Neural cell (in vitro differentiated cells): ENCODE data around the gene RAB7B. TPM values are rescaled to one million over a fixed set of nuclear protein-coding genes. Genes with fewer than 3 reads are reported as not detected.

ENCODE experiments used
- H2AFZ ChIP-seq: fragments of 200-600, 300-800 bp; sonication (generic), shearing (Covaris generic); 2 replicates; pipeline ENCODE4 v1.6.0; 2014; ENCODE audit warnings: low read depth, mild to moderate bottlenecking, antibody characterized with exemption, low read length, moderate library complexity
- H3F3A ChIP-seq: fragments of 200-600 bp; shearing (Covaris generic); 2 replicates; pipeline ENCODE4 v1.6.1; 2016; ENCODE audit warnings: mild to moderate bottlenecking, moderate library complexity, mixed read lengths, antibody characterized with exemption, low read length; ENCODE audit not compliant: insufficient read depth, poor library complexity, severe bottlenecking
- H3K27ac ChIP-seq: fragments of 200-600, 300-800 bp; sonication (generic), shearing (Covaris generic); 2 replicates; pipeline ENCODE4 v1.5.1; 2014; ENCODE audit warnings: mild to moderate bottlenecking, low read length, moderate library complexity
- H3K27me3 ChIP-seq: fragments of 300-800, 200-600 bp; sonication (generic), shearing (Covaris generic); 2 replicates; pipeline ENCODE4 v1.6.0; 2014; ENCODE audit warnings: mild to moderate bottlenecking, low read depth, low read length, moderate library complexity; ENCODE audit not compliant: insufficient read depth
- H3K36me3 ChIP-seq: fragments of 300-800, 200-600 bp; sonication (generic), shearing (Covaris generic); 2 replicates; pipeline ENCODE4 v1.5.1; 2014; ENCODE audit warnings: mild to moderate bottlenecking, antibody characterized with exemption, low read length, moderate library complexity; ENCODE audit not compliant: insufficient read depth
- H3K4me2 ChIP-seq: fragments of 300-800, 200-600 bp; sonication (generic), shearing (Covaris generic); 2 replicates; pipeline ENCODE4 v1.6.0; 2014; ENCODE audit warnings: mild to moderate bottlenecking, low read length
- H3K4me3 ChIP-seq: fragments of 300-800, 200-600 bp; sonication (generic), shearing (Covaris generic); 2 replicates; pipeline ENCODE4 v1.5.1; 2014; ENCODE audit warnings: mild to moderate bottlenecking, low read length, moderate library complexity
- H3K79me2 ChIP-seq: fragments of 200-600 bp; shearing (Covaris generic); replicated peaks from 2 replicates; pipeline ENCODE4 v1.6.0; 2014; ENCODE audit warnings: mild to moderate bottlenecking, low read length, moderate library complexity; ENCODE audit not compliant: insufficient read depth
- H3K9ac ChIP-seq: fragments of 300-800, 200-600 bp; sonication (generic), shearing (Covaris generic); 2 replicates; pipeline ENCODE4 v1.6.1; 2016; ENCODE audit warnings: mild to moderate bottlenecking, low read length, mixed read lengths
- H3K9me2 ChIP-seq: fragments of 200-600 bp; shearing (Covaris generic); 2 replicates; pipeline ENCODE4 v1.6.1; 2016; ENCODE audit warnings: mild to moderate bottlenecking, low read length, mixed read lengths; ENCODE audit not compliant: insufficient read depth
- H3K9me3 ChIP-seq: fragments of 200-600, 300-800 bp; sonication (generic), shearing (Covaris generic); 2 replicates; pipeline ENCODE4 v1.6.1; 2016; ENCODE audit warnings: mild to moderate bottlenecking, mixed run types, low read length, moderate library complexity, mixed read lengths
- H4K20me1 ChIP-seq: fragments of 200-600 bp; shearing (Covaris generic); 2 replicates; pipeline ENCODE4 v1.6.1; 2016; ENCODE audit warnings: mild to moderate bottlenecking, mixed run types; ENCODE audit not compliant: insufficient read depth
- EP300 ChIP-seq: fragments of 450-650 bp; conservative IDR thresholded peaks from 2 replicates; pipeline ENCODE4 v1.6.1; 2014; ENCODE audit warnings: antibody characterized with exemption, mild to moderate bottlenecking, moderate library complexity; ENCODE audit not compliant: poor library complexity, severe bottlenecking
- EZH2 ChIP-seq: fragments of 200-600, 300-800 bp; shearing (Covaris generic), sonication (generic); IDR thresholded peaks from 2 replicates; pipeline ENCODE4 v1.6.1; 2014; ENCODE audit warnings: antibody characterized with exemption, low read length, borderline replicate concordance, mild to moderate bottlenecking; ENCODE audit not compliant: insufficient read depth, poor library complexity, severe bottlenecking
- MXI1 ChIP-seq: fragments of 450-650 bp; conservative IDR thresholded peaks from 2 replicates; pipeline ENCODE4 v1.6.1; 2014; ENCODE audit warnings: antibody characterized with exemption, mild to moderate bottlenecking; ENCODE audit not compliant: poor library complexity, severe bottlenecking
- POLR2AphosphoS5 ChIP-seq: IDR thresholded peaks from 2 replicates; pipeline ENCODE4 v1.6.1; 2012
- RAD21 ChIP-seq: fragments of 450-650 bp; conservative IDR thresholded peaks from 2 replicates; pipeline ENCODE4 v1.6.1; 2014; ENCODE audit warnings: antibody characterized with exemption, mild to moderate bottlenecking, moderate library complexity
- SMC3 ChIP-seq: fragments of 450-650 bp; conservative IDR thresholded peaks from 2 replicates; pipeline ENCODE4 v1.6.1; 2014; ENCODE audit warnings: antibody characterized with exemption, mild to moderate bottlenecking, moderate library complexity; ENCODE audit not compliant: poor library complexity
- TAF1 ChIP-seq: IDR thresholded peaks from 2 replicates; pipeline ENCODE4 v1.6.1; 2012; ENCODE audit warnings: low read depth
- polyA plus RNA-seq: library from polyadenylated mRNA; depleted of rRNA; stranded (reverse); fragments of >200 nt; gene quantifications from 2 replicates; pipeline ENCODE4 v1.2.3, GENCODE V29; 2014
- TF ChIP-seq, protein P1 (sequence below): IDR thresholded peaks from 2 replicates; pipeline ENCODE4 v1.6.1; 2012; ENCODE audit warnings: borderline replicate concordance
- TF ChIP-seq, protein P2 (sequence below): fragments of 450-650 bp; IDR thresholded peaks from 2 replicates; pipeline ENCODE4 v1.5.1; 2014; ENCODE audit warnings: antibody characterized with exemption, mild to moderate bottlenecking, moderate library complexity; ENCODE audit not compliant: poor library complexity, severe bottlenecking

Gene RAB7B
- polyA plus RNA-seq, 1 donor from 2014 or later = not detected

DNA sequence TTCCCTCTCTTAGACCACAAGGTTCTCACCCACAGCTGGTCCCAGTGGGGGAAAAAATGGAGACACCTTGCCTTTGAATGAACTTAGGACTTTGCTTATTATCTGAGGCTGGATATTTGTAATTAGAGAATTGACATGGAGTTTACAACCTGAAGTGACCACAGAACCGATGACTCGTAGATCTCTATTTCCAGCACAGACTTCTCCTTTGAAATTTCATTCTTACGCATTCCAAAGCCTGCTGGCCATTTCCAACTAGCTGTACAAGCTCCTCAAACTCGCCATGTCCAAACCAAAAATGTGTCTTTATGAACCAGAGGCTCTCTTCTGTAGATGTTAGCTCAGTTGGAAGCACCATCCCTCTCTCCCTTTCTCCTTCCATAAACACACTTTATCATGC lies 12.0 kb downstream of the RAB7B start:
- TF ChIP-seq MXI1 (no peak), POLR2AphosphoS5 (no peak), TAF1 (no peak), SMC3 (no peak), RAD21 (no peak), EZH2 (no peak), EP300 (no peak)
- TF ChIP-seq, protein P1, sequence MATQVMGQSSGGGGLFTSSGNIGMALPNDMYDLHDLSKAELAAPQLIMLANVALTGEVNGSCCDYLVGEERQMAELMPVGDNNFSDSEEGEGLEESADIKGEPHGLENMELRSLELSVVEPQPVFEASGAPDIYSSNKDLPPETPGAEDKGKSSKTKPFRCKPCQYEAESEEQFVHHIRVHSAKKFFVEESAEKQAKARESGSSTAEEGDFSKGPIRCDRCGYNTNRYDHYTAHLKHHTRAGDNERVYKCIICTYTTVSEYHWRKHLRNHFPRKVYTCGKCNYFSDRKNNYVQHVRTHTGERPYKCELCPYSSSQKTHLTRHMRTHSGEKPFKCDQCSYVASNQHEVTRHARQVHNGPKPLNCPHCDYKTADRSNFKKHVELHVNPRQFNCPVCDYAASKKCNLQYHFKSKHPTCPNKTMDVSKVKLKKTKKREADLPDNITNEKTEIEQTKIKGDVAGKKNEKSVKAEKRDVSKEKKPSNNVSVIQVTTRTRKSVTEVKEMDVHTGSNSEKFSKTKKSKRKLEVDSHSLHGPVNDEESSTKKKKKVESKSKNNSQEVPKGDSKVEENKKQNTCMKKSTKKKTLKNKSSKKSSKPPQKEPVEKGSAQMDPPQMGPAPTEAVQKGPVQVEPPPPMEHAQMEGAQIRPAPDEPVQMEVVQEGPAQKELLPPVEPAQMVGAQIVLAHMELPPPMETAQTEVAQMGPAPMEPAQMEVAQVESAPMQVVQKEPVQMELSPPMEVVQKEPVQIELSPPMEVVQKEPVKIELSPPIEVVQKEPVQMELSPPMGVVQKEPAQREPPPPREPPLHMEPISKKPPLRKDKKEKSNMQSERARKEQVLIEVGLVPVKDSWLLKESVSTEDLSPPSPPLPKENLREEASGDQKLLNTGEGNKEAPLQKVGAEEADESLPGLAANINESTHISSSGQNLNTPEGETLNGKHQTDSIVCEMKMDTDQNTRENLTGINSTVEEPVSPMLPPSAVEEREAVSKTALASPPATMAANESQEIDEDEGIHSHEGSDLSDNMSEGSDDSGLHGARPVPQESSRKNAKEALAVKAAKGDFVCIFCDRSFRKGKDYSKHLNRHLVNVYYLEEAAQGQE = no peak
- TF ChIP-seq, protein P2, sequence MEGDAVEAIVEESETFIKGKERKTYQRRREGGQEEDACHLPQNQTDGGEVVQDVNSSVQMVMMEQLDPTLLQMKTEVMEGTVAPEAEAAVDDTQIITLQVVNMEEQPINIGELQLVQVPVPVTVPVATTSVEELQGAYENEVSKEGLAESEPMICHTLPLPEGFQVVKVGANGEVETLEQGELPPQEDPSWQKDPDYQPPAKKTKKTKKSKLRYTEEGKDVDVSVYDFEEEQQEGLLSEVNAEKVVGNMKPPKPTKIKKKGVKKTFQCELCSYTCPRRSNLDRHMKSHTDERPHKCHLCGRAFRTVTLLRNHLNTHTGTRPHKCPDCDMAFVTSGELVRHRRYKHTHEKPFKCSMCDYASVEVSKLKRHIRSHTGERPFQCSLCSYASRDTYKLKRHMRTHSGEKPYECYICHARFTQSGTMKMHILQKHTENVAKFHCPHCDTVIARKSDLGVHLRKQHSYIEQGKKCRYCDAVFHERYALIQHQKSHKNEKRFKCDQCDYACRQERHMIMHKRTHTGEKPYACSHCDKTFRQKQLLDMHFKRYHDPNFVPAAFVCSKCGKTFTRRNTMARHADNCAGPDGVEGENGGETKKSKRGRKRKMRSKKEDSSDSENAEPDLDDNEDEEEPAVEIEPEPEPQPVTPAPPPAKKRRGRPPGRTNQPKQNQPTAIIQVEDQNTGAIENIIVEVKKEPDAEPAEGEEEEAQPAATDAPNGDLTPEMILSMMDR = no peak
- H3K9me2 ChIP-seq = no peaks in the 10 kb centered on the region
- H2AFZ ChIP-seq = no peak overlapping the region
- no peaks in the 10 kb centered on the region for H3K9me3 ChIP-seq
- no peaks in the 10 kb centered on the region for H3K27me3 ChIP-seq
- no peaks in the 10 kb centered on the region for H3K79me2 ChIP-seq
- H3K9ac ChIP-seq = no peak overlapping the region
- H4K20me1 ChIP-seq = no peaks in the 10 kb centered on the region
- no peak overlapping the region for H3K4me2 ChIP-seq
- H3F3A ChIP-seq = no peaks in the 10 kb centered on the region
- H3K36me3 ChIP-seq = no peaks in the 10 kb centered on the region
- H3K27ac ChIP-seq = no peak overlapping the region
- no peak overlapping the region for H3K4me3 ChIP-seq

DNA sequence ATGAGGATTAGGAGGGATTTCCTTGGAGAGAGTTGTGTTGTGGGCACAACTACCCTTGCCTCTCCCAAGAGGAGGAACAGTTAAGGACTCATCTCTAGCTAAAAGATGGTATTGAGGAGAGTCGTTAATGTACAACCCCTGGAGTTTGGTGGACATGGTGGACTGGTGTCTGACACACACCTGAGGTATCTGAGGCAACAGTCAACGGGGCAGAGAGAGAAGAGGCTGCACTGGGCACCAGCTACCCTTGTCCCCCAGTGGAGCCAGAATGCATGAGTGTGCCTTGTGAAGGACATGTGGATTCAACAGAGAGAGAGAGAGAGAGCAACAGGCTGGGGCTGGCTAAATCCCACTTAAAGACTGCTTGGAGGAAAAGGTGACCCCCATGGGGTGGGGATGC lies 13.0 kb downstream of the RAB7B start:
- no peak overlapping the region for H3K9ac ChIP-seq
- H3K9me2 ChIP-seq = no peaks in the 10 kb centered on the region
- TF ChIP-seq, protein P1 = no peak
- TF ChIP-seq, protein P2 = no peak
- no peak for TF ChIP-seq POLR2AphosphoS5
- TF ChIP-seq EP300 = no peak
- no peak for TF ChIP-seq EZH2
- no peak for TF ChIP-seq SMC3
- H3K36me3 ChIP-seq = no peaks in the 10 kb centered on the region
- H3K4me3 ChIP-seq = no peak overlapping the region
- H3K4me2 ChIP-seq = no peak overlapping the region
- H3K27ac ChIP-seq = no peak overlapping the region
- no peaks in the 10 kb centered on the region for H3K79me2 ChIP-seq
- no peaks in the 10 kb centered on the region for H4K20me1 ChIP-seq
- H3F3A ChIP-seq = no peaks in the 10 kb centered on the region
- no peaks in the 10 kb centered on the region for H3K27me3 ChIP-seq
- H2AFZ ChIP-seq = no peak overlapping the region
- no peaks in the 10 kb centered on the region for H3K9me3 ChIP-seq
